ENCODE results near the gene CBFB. TPM values are rescaled to one million over a fixed set of nuclear protein-coding genes. Genes with fewer than 3 reads are reported as not detected.

The CBFB gene
- total RNA-seq, 4 donors from 2014 or later, result 19.7 to 106 (median 33.1) TPM

- in situ Hi-C loops (cut with MboI; ENCODE audit: low pct_ligation_motif_present in 1 of 4, low pct_unique_long_range_greater_than_20kb in 1 of 4, low sequenced_read_pairs in 3 of 4), result no loop called here
- Histone ChIP-seq H3K9me3 (no peaks in the 10 kb centered on the region), H3K27me3 (no peaks in the 10 kb centered on the region), H3K4me1 (no peaks in the 10 kb centered on the region), H3K36me3 (peaks cover 0 to 16% (median 7%) of the 10 kb centered on the region in 4 donors), H3K27ac (no peak overlapping the region), H3K4me3 (no peak overlapping the region)
- DNase-seq, result no peak
- 47 to 49% methylated on average over 2 of the region's 2 CpGs for WGBS, 2 donors (ENCODE audit: low coverage in 1 of 2)
- intact Hi-C loops (cut with DNase I; ENCODE audit: low total_unique reads), result no loop called here
- TF ChIP-seq POLR2A (IDR thresholded peaks at IDR 0.05) (no peak), POLR2AphosphoS5 (IDR thresholded peaks at IDR 0.05) (no peak)
- TF ChIP-seq, protein P1, sequence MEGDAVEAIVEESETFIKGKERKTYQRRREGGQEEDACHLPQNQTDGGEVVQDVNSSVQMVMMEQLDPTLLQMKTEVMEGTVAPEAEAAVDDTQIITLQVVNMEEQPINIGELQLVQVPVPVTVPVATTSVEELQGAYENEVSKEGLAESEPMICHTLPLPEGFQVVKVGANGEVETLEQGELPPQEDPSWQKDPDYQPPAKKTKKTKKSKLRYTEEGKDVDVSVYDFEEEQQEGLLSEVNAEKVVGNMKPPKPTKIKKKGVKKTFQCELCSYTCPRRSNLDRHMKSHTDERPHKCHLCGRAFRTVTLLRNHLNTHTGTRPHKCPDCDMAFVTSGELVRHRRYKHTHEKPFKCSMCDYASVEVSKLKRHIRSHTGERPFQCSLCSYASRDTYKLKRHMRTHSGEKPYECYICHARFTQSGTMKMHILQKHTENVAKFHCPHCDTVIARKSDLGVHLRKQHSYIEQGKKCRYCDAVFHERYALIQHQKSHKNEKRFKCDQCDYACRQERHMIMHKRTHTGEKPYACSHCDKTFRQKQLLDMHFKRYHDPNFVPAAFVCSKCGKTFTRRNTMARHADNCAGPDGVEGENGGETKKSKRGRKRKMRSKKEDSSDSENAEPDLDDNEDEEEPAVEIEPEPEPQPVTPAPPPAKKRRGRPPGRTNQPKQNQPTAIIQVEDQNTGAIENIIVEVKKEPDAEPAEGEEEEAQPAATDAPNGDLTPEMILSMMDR (IDR thresholded peaks at IDR 0.05), result no peak
These were observed 34.1 kb downstream of the CBFB start for GRCh38 chr16:67063008-67063407.

DNA sequence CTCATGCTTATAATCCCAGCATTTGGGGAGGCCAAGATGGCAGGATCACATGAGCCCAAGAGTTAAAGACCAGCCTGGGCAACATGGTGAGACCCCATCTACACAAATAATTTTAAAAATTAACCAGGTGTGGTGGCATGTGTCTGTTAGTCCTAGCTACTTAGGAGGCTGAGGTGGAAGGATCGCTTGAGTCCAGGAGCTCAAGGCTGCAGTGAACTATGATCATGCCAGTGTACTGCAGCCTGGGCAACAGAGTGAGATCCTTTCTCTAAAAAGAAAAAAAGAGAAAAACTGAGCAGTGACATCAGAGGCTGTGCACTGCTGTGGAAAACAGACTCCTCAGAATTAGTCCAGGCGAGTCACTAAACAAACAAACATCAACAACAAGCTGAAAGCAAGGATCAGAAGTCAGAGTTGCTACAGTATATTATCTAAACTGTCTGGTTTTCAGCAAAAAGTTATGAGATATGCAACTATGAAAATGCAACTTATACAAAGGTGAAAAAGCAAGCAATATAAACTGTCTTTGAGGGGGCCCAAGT, 39.3 kb downstream of the CBFB start:
- DNase-seq, result no peak
- intact Hi-C loops (cut with DNase I; ENCODE audit: low total_unique reads) (no loop called here), in situ Hi-C loops (cut with MboI; ENCODE audit: low pct_ligation_motif_present in 1 of 4, low pct_unique_long_range_greater_than_20kb in 1 of 4, low sequenced_read_pairs in 3 of 4) (no loop called here)
- no peaks in the 10 kb centered on the region for H3K4me1 ChIP-seq
- H3K36me3 ChIP-seq, result peaks cover 0 to 34% (median 12%) of the 10 kb centered on the region in 4 donors
- WGBS, 2 donors (ENCODE audit: low coverage in 1 of 2), result 98% methylated on average over 2 of the region's 2 CpGs; no CpG with 5 or more reads in 1 of the 2 donors
- no peak for TF ChIP-seq POLR2AphosphoS5 (IDR thresholded peaks at IDR 0.05)
- H3K27ac ChIP-seq, result no peak overlapping the region
- no peaks in the 10 kb centered on the region for H3K9me3 ChIP-seq
- no peaks in the 10 kb centered on the region for H3K27me3 ChIP-seq
- H3K4me3 ChIP-seq, result no peak overlapping the region

DNA sequence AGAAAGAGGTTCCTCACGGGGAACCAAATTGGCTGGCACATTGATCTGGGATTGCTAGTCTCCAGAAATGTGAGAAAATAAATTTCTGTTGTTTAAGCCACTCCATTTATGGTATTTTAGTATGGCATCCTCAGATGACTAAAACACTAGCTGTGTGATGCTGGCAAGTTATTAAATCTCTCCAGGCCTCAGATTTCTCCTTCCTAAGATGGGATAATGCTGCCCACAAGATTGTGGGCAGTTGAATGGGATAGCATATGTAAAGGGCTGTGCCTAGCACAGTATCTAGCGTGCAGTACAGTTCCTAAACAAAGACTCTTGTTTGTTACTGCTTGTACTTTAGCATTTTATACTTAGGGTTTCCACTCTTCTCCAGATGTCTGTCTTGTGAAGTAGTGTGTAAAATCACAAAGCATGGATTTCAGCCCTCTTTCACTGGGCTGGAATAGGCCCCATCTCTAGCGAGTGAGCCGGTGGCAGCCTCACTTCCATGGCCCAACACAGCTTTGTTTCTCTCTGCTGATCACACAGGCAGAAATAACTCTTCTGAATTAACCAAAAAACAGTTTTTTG, 42.6 kb downstream of the CBFB start:
- Histone ChIP-seq H3K4me1 (no peaks in the 10 kb centered on the region), H3K27ac (no peak overlapping the region), H3K4me3 (no peak overlapping the region), H3K36me3 (peaks cover 0 to 34% (median 11%) of the 10 kb centered on the region in 4 donors), H3K9me3 (no peaks in the 10 kb centered on the region), H3K27me3 (no peaks in the 10 kb centered on the region)
- intact Hi-C loops (cut with DNase I; ENCODE audit: low total_unique reads) (no loop called here), in situ Hi-C loops (cut with MboI; ENCODE audit: low pct_ligation_motif_present in 1 of 4, low pct_unique_long_range_greater_than_20kb in 1 of 4, low sequenced_read_pairs in 3 of 4) (no loop called here)
- WGBS, 2 donors (ENCODE audit: low coverage in 1 of 2), result 83 to 88% methylated on average over 3 to 4 of the region's 4 CpGs
- no peak for DNase-seq
- TF ChIP-seq, protein P1 (IDR thresholded peaks at IDR 0.05), result no peak
- TF ChIP-seq POLR2AphosphoS5 (IDR thresholded peaks at IDR 0.05) (no peak), EP300 (IDR thresholded peaks at IDR 0.05; ENCODE audit: low read depth) (no peak), POLR2A (IDR thresholded peaks at IDR 0.05) (no peak)

DNA sequence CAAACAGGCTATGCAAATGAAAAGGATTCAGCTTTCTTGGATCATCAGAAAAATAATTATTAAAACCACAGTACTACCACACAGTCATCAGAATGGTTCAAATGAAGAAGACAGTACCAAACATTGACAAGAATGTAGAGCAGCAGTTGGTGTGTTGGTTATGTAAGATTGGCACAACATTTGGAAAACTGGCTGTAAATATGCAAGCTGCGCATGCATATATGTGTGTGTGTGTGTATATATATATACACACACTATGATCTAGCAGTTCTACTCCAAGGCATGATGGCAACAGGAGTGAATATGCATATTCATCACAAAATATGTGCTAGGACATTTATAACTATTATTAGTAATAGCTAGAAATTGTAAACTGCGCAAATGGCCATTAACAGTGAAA, 46.4 kb downstream of the CBFB start:
- H3K4me1 ChIP-seq, result no peaks in the 10 kb centered on the region
- H3K4me3 ChIP-seq, result no peak overlapping the region
- no peak overlapping the region for H3K27ac ChIP-seq
- DNase-seq, result no peak
- H3K36me3 ChIP-seq, result no peaks in the 10 kb centered on the region
- no peaks in the 10 kb centered on the region for H3K27me3 ChIP-seq
- intact Hi-C loops (cut with DNase I; ENCODE audit: low total_unique reads) (no loop called here), in situ Hi-C loops (cut with MboI; ENCODE audit: low pct_ligation_motif_present in 1 of 4, low pct_unique_long_range_greater_than_20kb in 1 of 4, low sequenced_read_pairs in 3 of 4) (no loop called here)
- TF ChIP-seq EP300 (IDR thresholded peaks at IDR 0.05; ENCODE audit: low read depth), result no peak
- TF ChIP-seq POLR2A (IDR thresholded peaks at IDR 0.05), result no peak
- TF ChIP-seq, protein P1 (IDR thresholded peaks at IDR 0.05), result no peak
- TF ChIP-seq POLR2AphosphoS5 (IDR thresholded peaks at IDR 0.05), result no peak
- 98 to 100% methylated on average over 1 to 2 of the region's 2 CpGs for WGBS, 2 donors (ENCODE audit: low coverage in 1 of 2)
- no peaks in the 10 kb centered on the region for H3K9me3 ChIP-seq

- Histone ChIP-seq H3K9me3 (no peaks in the 10 kb centered on the region), H3K27ac (no peak overlapping the region), H3K36me3 (peaks cover 0 to 10% (median 0%) of the 10 kb centered on the region in 4 donors), H3K4me1 (no peaks in the 10 kb centered on the region), H3K27me3 (no peaks in the 10 kb centered on the region), H3K4me3 (no peak overlapping the region)
- WGBS, 2 donors (ENCODE audit: low coverage in 1 of 2), result 83% methylated on average over 4 of the region's 4 CpGs; no CpG with 5 or more reads in 1 of the 2 donors
- no peak for DNase-seq
- TF ChIP-seq POLR2A (IDR thresholded peaks at IDR 0.05) (no peak), EP300 (IDR thresholded peaks at IDR 0.05; ENCODE audit: low read depth) (no peak), POLR2AphosphoS5 (IDR thresholded peaks at IDR 0.05) (no peak)
- TF ChIP-seq, protein P1 (IDR thresholded peaks at IDR 0.05), result no peak
- in situ Hi-C loops (cut with MboI; ENCODE audit: low pct_ligation_motif_present in 1 of 4, low pct_unique_long_range_greater_than_20kb in 1 of 4, low sequenced_read_pairs in 3 of 4), result no loop called here
- intact Hi-C loops (cut with DNase I; ENCODE audit: low total_unique reads), result no loop called here
These were observed 48.9 kb downstream of the CBFB start for GRCh38 chr16:67077871-67078270.

All from transverse colon (tissue), 4 donors.